ENCODE data around the gene FBXO30. TPM values are rescaled to one million over a fixed set of nuclear protein-coding genes. Genes with fewer than 3 reads are reported as not detected.

Gene FBXO30
- total and polyA plus RNA-seq, 9 of the 15 experiments (the other 6 are each of a cell fraction or from before 2014, with no cell fraction given) = 3.6 to 12.8 (median 7.1) TPM

DNA sequence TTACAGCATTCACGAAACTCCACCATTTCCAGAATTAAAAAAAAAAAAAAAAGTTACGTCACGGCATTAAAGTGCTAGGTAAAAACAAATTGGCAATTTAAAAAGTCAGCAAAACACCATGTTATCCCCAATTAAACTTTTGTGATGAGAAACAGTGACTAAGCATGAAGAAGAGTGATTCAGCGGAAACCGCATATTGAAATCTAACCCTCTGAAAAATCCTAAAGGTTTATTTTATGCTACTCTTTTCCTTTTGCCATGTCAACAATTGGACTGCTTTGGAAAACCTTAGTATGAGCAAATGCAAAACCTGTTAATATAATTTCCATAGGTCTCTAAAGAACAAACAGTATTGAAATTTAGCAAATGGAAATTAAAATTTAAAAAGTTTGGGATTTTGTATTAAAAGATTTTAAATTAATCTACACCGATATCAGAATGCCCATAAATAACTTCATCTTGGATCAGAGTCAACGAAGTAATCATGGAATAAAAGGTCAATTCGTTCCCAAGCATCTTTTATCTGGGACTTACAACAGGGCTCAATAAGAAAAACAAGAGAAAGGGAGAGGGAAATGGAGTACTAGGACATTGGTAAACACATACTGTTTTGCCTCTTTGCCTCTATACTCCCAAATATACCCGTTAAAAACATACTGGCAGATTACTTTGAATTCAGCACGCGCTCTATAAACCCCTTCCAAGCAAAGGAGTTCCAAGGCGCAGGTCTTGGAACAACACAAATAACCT lies 1.1 kb downstream of the FBXO30 start (continued):
- TF ChIP-seq CBX1 (IDR thresholded peaks at IDR 0.05; ENCODE audit: low read depth) = no peak
- peak; percentile 35 for TF ChIP-seq ZNF407 (IDR thresholded peaks at IDR 0.05; ENCODE audit: low read depth)
- no peak for TF ChIP-seq GABPA (tag; conservative IDR thresholded peaks at IDR 0.05; ENCODE audit: low read depth)
- no peak for TF ChIP-seq ZBTB49 (CRISPR knock-in tag; IDR thresholded peaks at IDR 0.05; ENCODE audit: borderline replicate concordance)
- TF ChIP-seq ZNF431 (CRISPR knock-in tag; IDR thresholded peaks at IDR 0.05) = no peak
- no peak for TF ChIP-seq IFI16 (CRISPR knock-in tag; IDR thresholded peaks at IDR 0.05)
- TF ChIP-seq, protein P1, sequence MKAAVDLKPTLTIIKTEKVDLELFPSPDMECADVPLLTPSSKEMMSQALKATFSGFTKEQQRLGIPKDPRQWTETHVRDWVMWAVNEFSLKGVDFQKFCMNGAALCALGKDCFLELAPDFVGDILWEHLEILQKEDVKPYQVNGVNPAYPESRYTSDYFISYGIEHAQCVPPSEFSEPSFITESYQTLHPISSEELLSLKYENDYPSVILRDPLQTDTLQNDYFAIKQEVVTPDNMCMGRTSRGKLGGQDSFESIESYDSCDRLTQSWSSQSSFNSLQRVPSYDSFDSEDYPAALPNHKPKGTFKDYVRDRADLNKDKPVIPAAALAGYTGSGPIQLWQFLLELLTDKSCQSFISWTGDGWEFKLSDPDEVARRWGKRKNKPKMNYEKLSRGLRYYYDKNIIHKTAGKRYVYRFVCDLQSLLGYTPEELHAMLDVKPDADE (conservative IDR thresholded peaks at IDR 0.05; ENCODE audit: control insufficient read depth, low read depth, low read length) = no peak
- TF ChIP-seq ZSCAN29 (IDR thresholded peaks at IDR 0.05) = no peak
- TF ChIP-seq, protein P2, sequence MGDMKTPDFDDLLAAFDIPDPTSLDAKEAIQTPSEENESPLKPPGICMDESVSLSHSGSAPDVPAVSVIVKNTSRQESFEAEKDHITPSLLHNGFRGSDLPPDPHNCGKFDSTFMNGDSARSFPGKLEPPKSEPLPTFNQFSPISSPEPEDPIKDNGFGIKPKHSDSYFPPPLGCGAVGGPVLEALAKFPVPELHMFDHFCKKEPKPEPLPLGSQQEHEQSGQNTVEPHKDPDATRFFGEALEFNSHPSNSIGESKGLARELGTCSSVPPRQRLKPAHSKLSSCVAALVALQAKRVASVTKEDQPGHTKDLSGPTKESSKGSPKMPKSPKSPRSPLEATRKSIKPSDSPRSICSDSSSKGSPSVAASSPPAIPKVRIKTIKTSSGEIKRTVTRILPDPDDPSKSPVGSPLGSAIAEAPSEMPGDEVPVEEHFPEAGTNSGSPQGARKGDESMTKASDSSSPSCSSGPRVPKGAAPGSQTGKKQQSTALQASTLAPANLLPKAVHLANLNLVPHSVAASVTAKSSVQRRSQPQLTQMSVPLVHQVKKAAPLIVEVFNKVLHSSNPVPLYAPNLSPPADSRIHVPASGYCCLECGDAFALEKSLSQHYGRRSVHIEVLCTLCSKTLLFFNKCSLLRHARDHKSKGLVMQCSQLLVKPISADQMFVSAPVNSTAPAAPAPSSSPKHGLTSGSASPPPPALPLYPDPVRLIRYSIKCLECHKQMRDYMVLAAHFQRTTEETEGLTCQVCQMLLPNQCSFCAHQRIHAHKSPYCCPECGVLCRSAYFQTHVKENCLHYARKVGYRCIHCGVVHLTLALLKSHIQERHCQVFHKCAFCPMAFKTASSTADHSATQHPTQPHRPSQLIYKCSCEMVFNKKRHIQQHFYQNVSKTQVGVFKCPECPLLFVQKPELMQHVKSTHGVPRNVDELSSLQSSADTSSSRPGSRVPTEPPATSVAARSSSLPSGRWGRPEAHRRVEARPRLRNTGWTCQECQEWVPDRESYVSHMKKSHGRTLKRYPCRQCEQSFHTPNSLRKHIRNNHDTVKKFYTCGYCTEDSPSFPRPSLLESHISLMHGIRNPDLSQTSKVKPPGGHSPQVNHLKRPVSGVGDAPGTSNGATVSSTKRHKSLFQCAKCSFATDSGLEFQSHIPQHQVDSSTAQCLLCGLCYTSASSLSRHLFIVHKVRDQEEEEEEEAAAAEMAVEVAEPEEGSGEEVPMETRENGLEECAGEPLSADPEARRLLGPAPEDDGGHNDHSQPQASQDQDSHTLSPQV (IDR thresholded peaks at IDR 0.05) = no peak
- TF ChIP-seq SIN3B (IDR thresholded peaks at IDR 0.05; ENCODE audit: low read depth) = no peak
- no peak for TF ChIP-seq TEAD1 (CRISPR knock-in tag; IDR thresholded peaks at IDR 0.05)

All from K562 (cell line).